Upper lobe of left lung (tissue), 4 donors: ENCODE results near the gene C5orf58.

Source experiments
- CTCF ChIP-seq, 6 experiments: fragments of 450-650 bp in 4 of 6; fragments of 200-600 bp in 2 of 6; sonication (generic) in 2 of 6; IDR thresholded peaks; one replicate each; pipeline ENCODE4 v1.5.1; 2016 to 2019; ENCODE audit warnings: antibody characterized with exemption in 6 of 6
- POLR2AphosphoS5 ChIP-seq, 2 donors: sonication (generic); formaldehyde crosslinking; IDR thresholded peaks; one replicate each; pipeline ENCODE4 v1.5.1; 2017; ENCODE audit warnings: antibody characterized with exemption in 2 of 2

- TF ChIP-seq POLR2AphosphoS5 (IDR thresholded peaks at IDR 0.05) (no peak), CTCF (IDR thresholded peaks at IDR 0.05) (no peak)
Observed at GRCh38 chr5:170250810-170251317, 18.1 kb downstream of the C5orf58 start.
